Suppressor macrophage (primary cell): ENCODE data around the gene TLK2.
A peak's percentile ranks its signal among the peaks of the same experiment; 100 is the strongest.

ENCODE experiments used
- DNase-seq, 4 experiments: peaks; one replicate each; pipeline ENCODE4 v3.0.0-alpha.2; 2020 to 2022

The TLK2 gene

DNA sequence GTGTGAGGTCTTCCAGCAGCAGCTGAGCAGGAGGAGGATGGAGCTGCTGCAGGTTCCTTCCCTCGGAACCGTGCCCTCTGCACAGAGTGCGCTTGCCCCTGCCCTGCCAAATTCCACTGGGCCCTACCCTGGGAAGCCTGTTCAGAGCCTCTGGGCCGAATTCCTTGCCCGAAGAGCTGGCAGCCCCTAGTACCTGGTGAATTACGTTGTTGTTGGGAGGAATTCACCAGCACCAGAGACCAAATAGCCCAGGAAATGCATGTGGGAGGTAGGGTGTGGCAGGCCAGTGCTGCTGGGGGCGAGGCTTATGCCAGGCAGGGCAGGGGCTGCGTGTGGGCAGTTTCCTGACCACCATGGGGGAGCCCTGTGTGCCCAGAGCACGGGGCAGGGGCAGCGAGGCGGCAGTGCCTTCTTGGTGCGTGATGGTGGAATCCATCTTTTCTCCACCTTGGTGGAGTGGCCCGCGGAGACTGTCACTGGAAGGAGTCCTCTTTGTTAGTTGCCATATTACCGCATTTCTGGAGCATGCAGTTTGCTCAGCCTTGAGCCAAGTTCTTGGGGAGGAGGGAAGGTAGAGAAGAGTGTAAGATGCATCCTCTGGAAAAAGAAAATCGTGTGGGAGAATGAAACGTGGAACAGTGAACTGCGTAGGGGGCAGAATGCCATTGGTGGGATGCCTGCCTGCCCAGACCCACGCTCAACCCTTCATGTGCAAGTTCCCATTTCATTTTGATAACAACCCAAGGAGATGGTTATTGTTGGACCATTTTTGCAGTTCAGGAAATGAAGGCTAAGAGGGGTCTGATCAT is 151.1 kb downstream of the TLK2 start:
- DNase-seq: no peak

DNA sequence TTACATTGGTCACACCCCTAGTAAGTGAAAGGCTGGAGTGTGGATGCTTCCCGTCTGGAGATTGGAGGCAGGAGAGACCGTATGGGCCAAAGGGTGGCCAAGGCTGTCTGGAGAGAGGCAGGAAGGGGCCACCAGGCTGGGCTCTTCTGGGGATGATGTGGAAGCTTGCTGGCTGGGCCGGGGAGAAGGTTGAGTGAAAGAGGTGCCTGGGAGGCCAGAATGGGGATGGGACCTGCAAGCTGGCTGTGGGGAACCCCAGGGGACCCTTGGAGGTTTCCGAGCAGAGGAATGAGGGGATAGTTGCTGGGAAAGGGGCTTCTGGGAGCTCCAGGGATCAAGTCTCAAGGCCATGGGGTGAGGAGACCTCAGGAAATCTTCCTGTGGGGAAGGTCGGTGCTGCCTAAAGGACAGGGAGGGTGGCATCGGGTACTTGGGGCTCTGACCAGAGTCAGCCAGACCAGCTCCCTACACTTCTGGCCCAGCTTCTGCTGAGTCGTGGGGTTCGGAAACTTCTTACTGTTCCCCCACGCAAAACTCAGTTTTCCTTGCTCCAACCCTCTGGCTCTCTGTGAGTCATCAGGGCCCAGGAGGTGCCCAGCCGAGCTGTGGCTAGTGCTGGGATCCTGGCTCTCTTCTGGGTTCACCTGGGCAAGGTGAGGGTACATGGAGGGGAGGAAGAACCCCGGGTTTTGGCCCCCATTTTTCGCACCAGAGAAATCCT is 151.9 kb downstream of the TLK2 start:
- no peak for DNase-seq

DNA sequence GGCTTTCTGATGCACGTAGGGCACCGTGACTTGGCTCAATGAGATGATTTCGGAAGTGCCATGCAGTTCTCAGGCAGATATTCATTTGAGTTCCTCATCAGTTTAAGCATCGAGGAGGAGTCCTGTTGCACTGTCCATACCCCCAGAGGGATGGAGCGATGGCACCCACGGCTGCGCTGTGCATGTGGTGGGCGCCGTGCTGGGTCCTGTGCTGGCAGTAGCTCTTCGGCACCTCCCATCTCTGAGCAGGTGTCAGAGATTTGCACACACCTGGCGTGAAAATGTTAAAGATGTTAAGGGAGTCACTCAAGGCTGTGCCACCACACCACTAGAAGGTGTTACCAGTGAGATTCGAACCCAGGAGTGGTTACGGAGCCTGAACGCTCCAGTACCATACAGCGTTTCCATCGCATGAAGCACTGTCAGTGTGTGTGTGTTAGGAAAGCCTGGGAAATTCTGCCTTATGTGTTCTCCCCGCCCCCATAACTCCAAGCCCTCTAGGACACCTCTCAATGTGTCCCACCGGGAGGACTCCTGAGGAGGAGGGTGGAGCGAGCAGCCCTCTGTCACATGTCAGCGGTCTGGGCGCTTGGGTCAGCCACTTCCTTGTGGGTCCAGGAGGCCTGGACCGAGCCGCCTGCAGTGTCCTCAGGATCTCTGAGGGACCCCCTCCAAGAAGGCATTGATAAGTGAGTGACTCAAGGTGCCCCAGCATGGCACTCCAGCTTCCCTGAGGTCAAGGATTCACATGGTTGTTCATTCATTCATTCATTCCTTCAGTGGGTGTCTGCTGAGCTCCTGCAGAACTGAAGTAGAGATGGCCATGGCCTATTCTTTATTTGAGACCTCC is 152.7 kb downstream of the TLK2 start:
- DNase-seq: no peak

DNA sequence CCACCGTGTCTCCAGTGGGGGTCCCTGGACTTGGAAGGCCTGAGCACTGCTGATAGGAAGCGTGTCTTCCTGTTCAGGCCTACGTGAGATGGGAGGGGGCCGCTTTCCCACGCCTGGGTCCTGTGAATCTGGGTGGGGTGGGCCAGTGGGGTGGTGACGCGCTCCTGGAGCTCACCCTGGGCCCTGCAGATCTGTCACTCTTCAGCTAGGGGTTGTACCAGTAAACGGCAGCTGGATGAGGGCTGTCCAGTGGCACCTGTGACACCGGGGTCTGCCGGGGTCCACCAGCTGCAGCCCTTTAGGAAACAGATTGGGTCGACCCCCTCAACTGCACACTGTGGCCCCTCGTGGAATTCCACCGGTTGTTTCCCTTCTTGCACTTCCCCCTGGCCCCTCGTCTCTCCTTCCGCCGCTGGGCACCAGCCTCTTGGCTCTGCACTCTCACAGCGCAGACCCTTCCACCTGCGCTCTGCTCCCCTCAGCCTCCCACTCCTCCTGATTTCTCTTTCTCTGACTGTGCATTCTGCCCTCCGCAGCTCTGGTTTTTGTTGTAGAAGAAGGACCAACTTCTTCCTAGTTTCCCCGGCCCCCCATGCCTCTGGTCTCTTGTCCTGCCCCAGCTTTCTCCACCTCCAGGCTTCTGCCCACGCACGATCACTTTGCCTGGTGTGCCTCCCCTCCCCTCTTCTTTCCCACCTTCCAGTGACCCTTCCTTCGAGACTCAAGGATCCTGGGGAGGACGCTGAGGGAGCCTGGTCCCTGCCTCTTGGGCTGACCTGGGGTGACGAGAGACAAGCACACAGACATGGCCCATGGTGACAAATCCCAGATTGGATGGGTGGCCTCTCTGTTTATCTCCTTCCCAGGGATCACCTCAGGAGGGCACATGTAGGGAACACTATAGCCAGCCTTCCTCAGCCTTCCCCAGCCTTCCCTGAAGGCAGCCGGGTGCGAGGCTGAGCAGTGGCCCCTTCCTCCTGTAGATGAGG is 153.6 kb downstream of the TLK2 start:
- no peak for DNase-seq

DNA sequence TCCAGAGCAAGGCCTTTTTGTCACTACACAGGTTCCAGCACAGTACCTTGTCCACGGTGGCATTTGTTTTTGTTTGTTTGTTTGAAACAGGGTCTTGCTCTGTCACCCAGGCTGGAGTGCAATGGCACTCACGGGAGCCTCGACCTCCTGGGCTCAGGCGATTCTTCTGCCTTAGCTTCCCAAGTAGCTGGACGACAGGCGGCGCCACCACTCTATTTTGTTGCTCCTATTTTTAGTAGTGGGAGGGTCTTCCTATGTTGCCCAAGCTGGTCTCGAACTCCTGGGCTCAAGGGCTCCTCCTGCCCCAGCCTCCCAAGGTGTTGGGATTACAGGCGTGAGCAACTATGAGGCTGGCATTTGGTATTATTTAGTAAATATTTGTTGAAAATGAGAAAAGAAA is 159.2 kb downstream of the TLK2 start:
- DNase-seq: no peak

DNA sequence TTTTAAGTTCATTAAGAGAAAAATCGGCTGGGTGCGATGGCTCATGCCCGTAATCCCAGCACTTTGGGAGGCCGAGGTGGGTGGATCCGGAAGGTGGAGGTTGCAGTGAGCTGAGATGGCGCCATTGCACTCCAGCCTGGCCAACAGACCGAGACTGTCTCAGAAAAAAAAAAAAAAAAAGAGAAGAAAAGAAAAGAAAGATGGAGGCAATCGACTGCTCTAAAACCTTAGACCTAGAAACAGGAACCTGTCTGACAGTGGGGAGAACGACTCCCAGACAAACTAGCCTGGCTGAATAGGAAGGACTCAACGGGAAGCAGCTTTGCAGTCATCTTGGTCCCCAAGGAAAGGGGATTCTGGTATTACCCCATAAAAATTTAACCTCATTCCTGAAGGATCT is 162.5 kb downstream of the TLK2 start:
- DNase-seq: peak in 3 of 4 experiments; percentile 32 to 51 (median 50)

DNA sequence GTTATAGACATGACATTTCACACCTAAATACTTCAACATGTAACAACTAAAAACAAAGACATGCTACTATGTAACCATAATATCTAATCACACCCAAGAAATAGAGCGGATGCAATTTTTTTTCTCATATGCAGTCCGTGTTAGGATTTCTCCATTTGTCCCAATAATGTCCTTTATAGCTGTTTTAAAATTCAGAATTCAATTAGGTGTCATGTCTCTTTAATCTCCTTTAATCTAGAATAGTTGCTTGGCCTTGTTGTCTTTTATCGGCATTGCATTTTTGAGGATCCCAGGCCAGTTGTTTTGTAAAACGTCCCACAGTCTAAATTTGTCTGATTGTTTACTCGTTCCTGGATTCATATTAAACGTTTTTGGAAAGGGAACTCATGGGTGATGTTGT is 163.3 kb downstream of the TLK2 start:
- DNase-seq: no peak

DNA sequence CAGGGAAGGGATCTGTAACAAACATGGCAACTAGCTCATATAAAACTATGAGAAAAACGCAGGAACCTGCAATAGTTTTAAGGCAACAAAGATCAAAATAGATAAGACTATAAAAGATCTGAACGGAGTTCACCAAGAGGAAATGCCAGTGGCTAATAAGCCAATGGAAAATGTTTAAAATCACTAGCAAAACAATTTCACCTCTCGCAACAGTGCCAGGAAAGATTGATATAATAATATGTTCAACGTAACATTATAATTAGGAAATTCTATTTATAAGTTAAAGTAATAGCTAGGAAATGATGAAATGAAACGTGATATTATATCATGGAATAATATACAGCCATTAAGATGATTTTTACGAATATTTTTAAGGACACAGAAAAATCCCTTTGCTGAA is 164.9 kb downstream of the TLK2 start:
- DNase-seq: no peak

DNA sequence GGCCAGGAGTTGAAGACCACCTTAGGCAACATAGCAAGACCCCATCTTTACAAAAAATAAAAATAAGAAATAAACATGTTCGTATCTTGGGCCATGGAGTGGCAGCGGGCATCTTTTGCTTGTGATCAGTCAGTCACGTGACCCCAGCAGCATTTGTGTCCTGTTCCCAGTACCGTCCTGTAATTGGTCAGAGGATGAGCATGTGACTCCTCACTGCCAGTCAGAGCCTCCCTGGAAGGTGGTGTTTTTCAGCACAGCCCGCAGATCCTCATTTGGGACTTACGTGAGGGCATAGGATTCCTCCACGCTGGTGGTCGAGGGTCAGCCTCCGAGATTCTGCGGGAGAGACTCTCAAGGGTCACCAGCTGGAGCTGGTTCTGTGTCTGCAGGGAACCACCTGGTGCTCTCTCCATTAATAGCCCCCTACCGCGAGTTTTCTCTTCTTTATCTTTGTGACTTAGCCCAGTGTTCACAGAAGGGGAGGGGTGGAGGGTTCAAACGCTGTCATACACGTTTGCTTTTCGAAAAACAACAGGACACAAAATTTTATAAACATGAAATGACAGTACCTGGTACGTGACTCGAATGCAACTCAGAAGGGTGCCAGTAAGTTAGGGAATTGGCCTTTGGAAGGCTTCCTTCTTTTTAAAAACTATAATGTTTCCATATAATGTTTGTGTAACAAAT is 166.0 kb downstream of the TLK2 start:
- DNase-seq: no peak

DNA sequence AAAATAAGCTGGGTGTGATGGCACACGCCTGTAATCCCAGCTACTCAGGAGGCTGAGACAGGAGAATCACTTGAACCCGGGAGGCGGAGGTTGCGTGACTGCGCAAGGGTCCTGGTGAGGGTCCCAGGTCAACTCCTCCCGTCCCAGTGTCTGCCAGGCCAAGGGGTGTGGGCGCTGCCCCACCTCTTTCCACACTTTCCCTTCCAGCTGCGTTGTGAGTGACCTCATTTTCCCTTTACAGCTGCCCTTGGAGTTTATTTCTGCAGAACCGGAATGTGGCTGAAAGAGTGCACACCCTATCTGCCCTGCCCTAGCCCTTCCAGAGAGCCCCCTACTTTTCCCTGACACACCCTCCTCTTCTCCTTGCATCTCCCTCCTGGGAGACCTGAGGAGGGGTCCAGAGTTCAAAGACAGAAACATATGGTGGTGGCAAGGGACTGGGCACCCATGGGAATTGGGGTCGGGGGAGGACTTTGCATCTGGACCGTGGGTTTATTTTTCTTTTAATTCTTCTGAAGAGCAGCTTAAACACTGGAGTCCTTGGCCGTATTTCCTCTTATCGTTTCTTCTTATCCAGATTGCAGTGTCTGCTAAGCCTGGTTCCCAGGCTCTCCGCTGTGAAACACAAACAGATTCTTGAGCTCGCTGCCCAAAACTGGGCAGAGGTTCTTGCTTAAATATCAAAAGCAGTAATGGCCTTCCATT is 169.8 kb downstream of the TLK2 start:
- DNase-seq: no peak

DNA sequence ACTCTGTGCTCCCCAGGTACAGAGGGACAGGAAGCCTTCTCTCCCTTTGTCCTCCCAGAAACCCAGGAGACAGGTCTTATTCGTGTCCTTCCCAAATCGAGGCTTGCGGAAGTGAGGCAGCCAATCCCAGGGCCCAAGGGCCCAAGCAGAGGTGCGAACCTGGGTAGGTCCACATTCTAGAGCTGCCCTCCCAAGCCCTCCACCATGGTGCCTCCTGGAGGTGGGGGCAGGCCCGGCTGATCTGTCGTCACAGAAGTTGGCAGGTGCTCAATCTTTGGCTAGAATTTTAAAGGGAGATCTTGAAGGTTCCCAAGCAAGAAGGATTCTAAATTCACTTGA is 170.3 kb downstream of the TLK2 start:
- no peak for DNase-seq

DNA sequence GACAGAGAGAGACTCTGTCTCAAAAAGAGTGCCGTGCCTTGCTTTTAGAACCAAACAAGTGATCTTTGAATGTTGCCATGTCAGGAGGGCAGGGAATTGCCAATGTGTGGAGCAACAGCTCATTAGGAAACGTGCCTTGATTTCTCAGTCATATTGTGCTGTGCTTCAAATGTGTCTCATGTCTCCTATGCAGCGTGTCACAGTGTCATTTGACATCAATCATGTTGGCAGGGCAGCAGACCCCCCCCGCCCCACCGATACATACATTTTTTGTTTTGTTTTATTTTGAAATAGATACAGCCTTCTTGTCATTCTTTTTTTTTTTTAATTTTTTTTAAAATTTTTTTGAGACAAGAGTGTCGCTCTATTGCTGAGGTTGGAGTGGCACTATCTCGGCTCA is 170.9 kb downstream of the TLK2 start:
- no peak for DNase-seq

DNA sequence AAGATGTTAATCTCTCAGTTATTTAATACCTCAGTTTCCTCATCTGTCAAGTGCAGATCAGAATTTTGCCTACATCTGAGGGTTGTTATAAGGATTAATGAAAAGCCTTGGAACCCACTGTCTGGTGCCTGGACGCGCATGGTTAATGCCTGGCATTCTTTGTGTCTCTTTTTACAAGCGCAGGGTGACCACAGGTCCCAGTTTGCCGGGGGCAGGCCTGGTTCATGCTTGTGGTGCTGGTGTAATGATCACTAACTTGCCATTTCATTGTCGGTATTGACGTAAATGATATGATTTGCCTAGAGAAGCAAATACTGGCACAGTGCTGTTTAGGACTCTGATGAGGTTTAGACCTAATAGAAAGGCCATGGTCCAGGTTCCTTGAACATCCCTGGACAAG is 172.0 kb downstream of the TLK2 start:
- no peak for DNase-seq

DNA sequence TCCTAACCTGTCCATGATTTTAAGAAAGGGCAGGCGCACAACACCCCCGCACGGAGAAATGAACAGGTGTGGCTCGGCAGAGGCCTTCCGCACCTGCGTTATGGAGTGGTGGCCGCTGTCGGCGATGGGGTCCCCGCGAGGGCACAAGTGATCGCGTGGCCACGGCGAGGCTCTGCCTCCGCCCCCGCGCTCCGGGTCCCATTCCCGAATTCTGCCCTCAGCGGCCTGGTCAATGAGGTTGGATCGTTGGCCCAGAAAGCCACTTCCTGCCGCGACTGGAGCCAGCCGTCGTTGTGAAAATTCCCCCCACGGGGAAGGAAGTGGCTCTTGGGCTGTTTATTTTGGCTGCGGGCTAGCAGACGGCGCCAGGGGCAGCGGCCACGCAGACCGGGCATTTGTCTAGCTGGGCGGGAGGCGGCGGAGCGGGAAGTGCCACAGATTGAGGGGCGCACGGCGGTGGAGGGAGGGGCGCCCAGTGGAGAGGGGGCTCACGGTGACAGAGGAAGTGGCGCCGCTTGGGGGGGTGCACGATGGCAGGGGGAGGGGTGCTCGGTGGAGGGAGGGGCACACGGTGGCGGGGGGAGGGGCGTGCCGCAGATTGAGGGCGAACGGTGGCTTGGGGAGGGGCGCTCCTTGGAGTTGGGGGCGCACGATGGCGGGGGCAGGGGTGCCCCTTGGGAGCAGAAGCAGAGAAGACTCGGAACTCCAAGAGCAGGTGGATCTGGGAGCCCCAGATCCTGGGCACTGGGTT is 173.8 kb downstream of the TLK2 start:
- peak; percentile 75 to 89 (median 84) for DNase-seq

DNA sequence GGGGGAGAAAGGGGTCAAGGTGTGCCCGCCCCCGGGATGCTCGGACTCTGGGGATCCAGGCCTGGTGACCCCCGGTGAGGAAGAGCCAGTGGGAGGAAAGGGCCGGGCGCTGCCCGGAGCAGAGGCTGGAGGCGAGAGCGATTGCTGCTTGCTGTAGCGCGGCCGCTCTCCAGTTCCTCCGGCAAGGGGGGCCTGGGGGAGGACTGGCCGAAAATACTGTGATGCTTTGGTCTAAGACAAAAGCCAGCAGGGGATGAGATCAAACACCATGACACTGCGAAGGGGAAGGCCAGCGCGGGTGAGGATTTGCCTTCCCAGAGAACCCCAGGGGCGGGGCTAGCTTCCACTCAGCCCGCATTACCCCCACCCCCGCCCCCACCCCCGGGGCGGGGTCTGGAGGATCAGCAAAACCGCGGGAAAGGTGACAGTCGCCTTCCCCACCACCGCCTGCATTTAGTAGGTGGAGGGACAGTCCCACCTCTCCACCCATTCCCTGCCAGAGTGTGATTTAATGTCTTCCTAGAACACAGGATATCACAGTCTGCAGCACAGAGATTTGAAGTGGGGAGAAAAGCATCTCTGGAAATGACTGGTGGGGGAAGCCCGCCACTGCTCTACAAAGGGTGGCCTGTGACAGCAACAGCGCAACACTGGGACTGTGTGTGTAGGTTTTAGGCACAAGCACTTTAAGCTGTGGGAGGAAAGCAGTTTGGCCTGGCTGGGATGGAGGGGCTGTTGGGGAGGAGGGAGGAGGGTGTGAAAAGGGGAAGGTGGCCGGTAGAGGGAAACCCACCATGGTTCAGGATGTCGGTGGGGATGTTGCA is 174.6 kb downstream of the TLK2 start:
- DNase-seq: peak; percentile 51 to 78 (median 70)

DNA sequence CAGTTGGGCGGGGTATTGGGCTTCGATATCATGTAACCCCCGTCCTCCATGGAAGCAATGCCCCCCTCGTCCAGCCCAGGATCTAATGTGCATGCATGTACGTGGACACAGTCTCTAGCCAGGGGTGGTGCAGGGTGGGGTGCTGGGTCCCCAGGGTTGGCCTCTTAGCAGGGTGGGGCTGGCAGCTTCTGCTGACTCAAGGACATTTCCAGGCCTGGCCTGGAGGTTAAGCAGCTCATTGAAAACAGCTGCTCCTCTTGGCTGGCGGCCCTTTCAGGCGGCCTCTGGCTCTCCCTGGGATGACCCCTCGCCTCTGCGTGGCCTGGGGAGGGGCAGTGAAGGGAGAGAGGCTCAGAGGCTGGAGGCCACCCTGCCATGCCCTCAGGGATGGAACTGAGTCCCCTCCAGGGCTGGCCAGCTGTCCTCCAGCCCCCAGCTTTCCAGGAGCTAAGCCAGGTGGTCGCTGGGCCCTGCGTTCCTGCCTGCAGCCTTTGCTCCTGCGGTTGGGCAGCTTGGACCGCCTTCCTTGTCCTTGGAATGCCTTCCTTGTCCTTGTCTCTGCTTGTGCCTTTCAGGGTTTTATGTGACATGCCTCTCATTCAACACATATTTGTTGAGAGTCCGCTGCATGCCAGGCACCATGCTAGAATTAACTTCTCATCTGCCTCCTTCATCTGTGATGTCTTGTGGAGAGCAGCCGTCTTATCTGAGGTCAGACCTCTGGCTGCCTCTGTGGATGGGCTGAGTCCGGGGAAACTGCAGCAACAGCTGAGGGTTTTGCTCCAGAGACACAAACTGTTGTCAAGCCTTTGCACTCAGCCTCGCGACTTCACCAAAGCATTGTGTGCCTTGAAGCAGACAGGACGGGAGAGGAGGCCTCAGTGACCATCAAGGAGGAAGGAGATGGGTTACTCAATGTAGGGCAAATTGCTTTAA is 175.5 kb downstream of the TLK2 start:
- DNase-seq: peak in 2 of 4 experiments; percentile 14 to 19

DNA sequence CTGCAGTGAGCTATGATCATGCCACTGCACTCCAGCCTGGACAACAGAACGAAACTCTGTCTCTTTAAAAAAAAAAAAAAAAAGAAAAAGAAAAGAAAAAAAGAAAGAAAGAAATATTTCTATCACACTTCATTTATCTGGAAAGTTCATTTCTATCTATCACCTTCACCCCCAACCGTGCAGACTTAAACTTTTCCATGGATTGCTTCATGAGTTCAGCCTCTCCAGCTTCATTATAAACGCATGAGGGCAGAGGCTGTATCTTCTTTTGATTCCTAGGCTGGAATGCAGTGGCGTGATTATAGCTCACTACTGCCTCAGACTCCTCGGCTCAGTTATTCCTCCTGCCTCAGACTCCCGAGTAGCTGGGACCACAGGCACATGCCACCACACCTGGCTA is 177.0 kb downstream of the TLK2 start:
- no peak for DNase-seq

DNA sequence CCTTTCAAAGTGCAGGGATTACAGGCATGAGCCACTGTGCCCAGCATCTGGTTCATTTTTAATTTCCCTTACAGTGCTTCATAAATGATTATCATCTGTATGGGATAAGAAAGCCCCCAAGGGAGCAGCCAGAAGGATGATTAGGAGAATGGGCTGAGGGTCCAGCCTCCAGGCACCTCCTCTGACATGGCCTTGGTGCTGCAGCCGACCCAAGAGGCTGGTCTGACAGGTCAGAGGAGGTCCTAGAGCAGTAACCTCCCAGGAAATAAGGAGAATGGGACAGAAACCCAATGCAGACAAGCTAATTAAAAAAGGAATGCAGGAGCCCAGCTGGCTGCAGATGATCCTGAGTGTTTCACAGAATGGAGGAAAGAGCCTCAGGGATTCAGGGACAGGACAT is 177.8 kb downstream of the TLK2 start:
- DNase-seq: no peak
